ENCODE results near the gene PHC3.

The PHC3 gene

GRCh38 chr3:170220871-170221270 lies 39.3 kb upstream of the PHC3 start:
- TF ChIP-seq SNAI2 (CRISPR knock-in tag; IDR thresholded peaks at IDR 0.05): no peak
- no peak for TF ChIP-seq ESRRG (CRISPR knock-in tag; IDR thresholded peaks at IDR 0.05)
- no peak for TF ChIP-seq CSRNP3 (CRISPR knock-in tag; IDR thresholded peaks at IDR 0.05)
- no peak for TF ChIP-seq PATZ1 (CRISPR knock-in tag; IDR thresholded peaks at IDR 0.05; ENCODE audit: borderline replicate concordance)
- no peak for TF ChIP-seq ZNF565 (CRISPR knock-in tag; conservative IDR thresholded peaks at IDR 0.05; ENCODE audit: low read depth)
- TF ChIP-seq RARB (CRISPR knock-in tag; IDR thresholded peaks at IDR 0.05): no peak
- no peak for ATAC-seq

- no peak for ATAC-seq
- no peak for TF ChIP-seq ZC3H10 (CRISPR knock-in tag; IDR thresholded peaks at IDR 0.05)
These were observed 38.3 kb upstream of the PHC3 start for GRCh38 chr3:170219850-170220249.

GRCh38 chr3:170211668-170212067 lies 30.1 kb upstream of the PHC3 start:
- ATAC-seq: no peak

More at GRCh38 chr3:170211668-170212067, 30.1 kb upstream of the PHC3 start:
- TF ChIP-seq ZC3H10 (CRISPR knock-in tag; IDR thresholded peaks at IDR 0.05): no peak
- no peak for TF ChIP-seq ZNF8 (CRISPR knock-in tag; IDR thresholded peaks at IDR 0.05)
- no peak for TF ChIP-seq SNAI2 (CRISPR knock-in tag; IDR thresholded peaks at IDR 0.05)
- TF ChIP-seq PATZ1 (CRISPR knock-in tag; IDR thresholded peaks at IDR 0.05; ENCODE audit: borderline replicate concordance): no peak
- TF ChIP-seq POU6F1 (CRISPR knock-in tag; IDR thresholded peaks at IDR 0.05; ENCODE audit: borderline replicate concordance, low read depth): no peak
- TF ChIP-seq TCF4 (CRISPR knock-in tag; IDR thresholded peaks at IDR 0.05; ENCODE audit: borderline replicate concordance): no peak
- no peak for TF ChIP-seq ZFP3 (CRISPR knock-in tag; IDR thresholded peaks at IDR 0.05)
- no peak for TF ChIP-seq CSRNP3 (CRISPR knock-in tag; IDR thresholded peaks at IDR 0.05)
- TF ChIP-seq CREB5 (CRISPR knock-in tag; IDR thresholded peaks at IDR 0.05; ENCODE audit: low read depth): no peak
- TF ChIP-seq ZNF565 (CRISPR knock-in tag; conservative IDR thresholded peaks at IDR 0.05; ENCODE audit: low read depth): no peak
- no peak for TF ChIP-seq GLIS3 (CRISPR knock-in tag; IDR thresholded peaks at IDR 0.05)
- TF ChIP-seq RARB (CRISPR knock-in tag; IDR thresholded peaks at IDR 0.05): no peak
- TF ChIP-seq CSDC2 (CRISPR knock-in tag; IDR thresholded peaks at IDR 0.05): no peak
- TF ChIP-seq PPARA (CRISPR knock-in tag; IDR thresholded peaks at IDR 0.05; ENCODE audit: borderline replicate concordance): no peak
- no peak for TF ChIP-seq BACH2 (CRISPR knock-in tag; IDR thresholded peaks at IDR 0.05; ENCODE audit: borderline replicate concordance)
- no peak for TF ChIP-seq TSHZ2 (CRISPR knock-in tag; IDR thresholded peaks at IDR 0.05)
- no peak for TF ChIP-seq TOX (CRISPR knock-in tag; IDR thresholded peaks at IDR 0.05; ENCODE audit: borderline replicate concordance)

Measured in SK-N-SH treated with all-trans-retinoic acid at 6 μM for 48 hours (cell line).